KMS-11 (cell line): Measurements from ENCODE around the gene ADAP1.
"Not testable (repeated sequence)": the region's sequence is repeated elsewhere in the genome, so short reads cannot be mapped to it uniquely, and the experiment has no call there.

Source experiments
- H2AFZ ChIP-seq: fragments of 200-600 bp; sonication (generic); 2 replicates; pipeline ENCODE4 v1.6.1; 2016; ENCODE audit warnings: antibody characterized with exemption, mixed run types, low read depth
- H3K27ac ChIP-seq: fragments of 200-600 bp; sonication (generic); 2 replicates; pipeline ENCODE4 v1.6.1; 2016; ENCODE audit warnings: mild to moderate bottlenecking, mixed run types
- H3K27me3 ChIP-seq: fragments of 200-600 bp; sonication (generic); 2 replicates; pipeline ENCODE4 v1.6.1; 2017; ENCODE audit warnings: mild to moderate bottlenecking, low read depth, mixed run types, moderate library complexity; ENCODE audit not compliant: insufficient read depth
- H3K36me3 ChIP-seq: fragments of 200-600 bp; sonication (generic); 2 replicates; pipeline ENCODE4 v1.6.1; 2017; ENCODE audit warnings: mild to moderate bottlenecking, mixed run types; ENCODE audit not compliant: insufficient read depth
- H3K4me1 ChIP-seq: fragments of 200-600 bp; sonication (generic); 2 replicates; pipeline ENCODE4 v1.6.1; 2016; ENCODE audit warnings: mild to moderate bottlenecking, low read depth, mixed run types; ENCODE audit not compliant: poor library complexity, severe bottlenecking
- H3K4me2 ChIP-seq: fragments of 200-600 bp; sonication (generic); 2 replicates; pipeline ENCODE4 v1.7.0; 2016; ENCODE audit warnings: mild to moderate bottlenecking, mixed run types
- H3K4me3 ChIP-seq: fragments of 200-600 bp; sonication (generic); IDR thresholded peaks from 2 replicates; pipeline ENCODE4 v1.6.1; 2017; ENCODE audit warnings: low read depth, low read length, mixed read lengths; ENCODE audit not compliant: insufficient read depth
- H3K79me2 ChIP-seq: fragments of 200-600 bp; sonication (generic); 2 replicates; pipeline ENCODE4 v1.6.1; 2016; ENCODE audit warnings: low read depth, mixed run types; ENCODE audit not compliant: insufficient read depth
- H3K9ac ChIP-seq: fragments of 200-600 bp; sonication (generic); 2 replicates; pipeline ENCODE4 v1.6.1; 2016; ENCODE audit warnings: mild to moderate bottlenecking, mixed run types
- H4K20me1 ChIP-seq: fragments of 200-600 bp; sonication (generic); 2 replicates; pipeline ENCODE4 v1.6.1; 2016; ENCODE audit warnings: mild to moderate bottlenecking, mixed run types; ENCODE audit not compliant: insufficient read depth
- TF ChIP-seq, protein P1 (sequence below): fragments of 200-600 bp; sonication (generic); conservative IDR thresholded peaks from 2 replicates; pipeline ENCODE4 v1.6.1; 2017; ENCODE audit warnings: low read depth, mild to moderate bottlenecking, antibody characterized with exemption, low read length, moderate library complexity, mixed read lengths

ADAP1 gene

DNA sequence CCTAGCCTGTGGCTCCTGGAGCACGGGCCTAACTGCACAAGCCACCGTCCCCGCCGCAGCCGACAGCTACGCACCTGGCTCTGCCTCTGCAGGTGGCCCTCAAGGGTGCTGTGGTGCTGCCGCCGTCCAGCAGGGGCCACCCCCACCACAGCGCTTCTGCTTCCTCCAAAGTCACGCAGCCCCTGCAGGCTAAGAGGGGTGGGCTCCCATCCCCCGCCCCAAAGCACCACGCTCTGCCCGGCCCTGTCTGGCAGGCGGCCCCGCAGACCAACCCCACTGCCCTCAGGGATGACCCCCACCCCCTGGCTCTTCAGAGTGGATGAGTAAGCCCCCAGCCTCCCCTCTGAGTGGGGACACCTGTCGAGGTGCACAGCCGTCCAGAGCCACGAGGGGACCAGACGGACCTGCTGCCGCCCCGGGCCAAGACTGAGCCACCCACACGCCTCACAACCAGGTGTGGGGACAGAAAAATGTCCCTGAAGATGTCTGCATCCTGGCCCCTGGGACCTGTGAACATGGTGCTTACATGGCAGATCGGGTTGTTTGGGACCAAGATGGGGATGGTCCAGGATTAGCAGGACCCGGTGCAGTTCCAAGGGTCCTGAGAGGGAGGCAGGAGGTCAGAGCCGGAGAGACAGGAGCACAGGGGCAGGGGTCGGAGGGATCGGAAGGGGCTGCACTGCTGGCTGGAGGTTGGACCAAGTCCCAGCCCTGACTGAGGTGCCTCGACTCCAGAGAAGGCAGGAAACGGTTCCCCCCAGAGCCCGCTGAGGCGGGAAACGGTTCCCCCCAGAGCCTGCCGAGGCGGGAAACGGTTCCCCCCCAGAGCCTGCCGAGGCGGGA, 9.0 kb upstream of the ADAP1 start:
- Histone ChIP-seq H3K9ac (no peak overlapping the region), H3K27ac (no peak overlapping the region), H4K20me1 (no peaks in the 10 kb centered on the region), H3K79me2 (no peaks in the 10 kb centered on the region), H3K36me3 (no peaks in the 10 kb centered on the region; the same call in 1 of the 2 replicates), H3K4me3 (no peak overlapping the region), H3K4me1 (peaks cover 4% of the 10 kb centered on the region), H2AFZ (no peak overlapping the region), H3K27me3 (peaks cover 16% of the 10 kb centered on the region; the same call in 1 of the 2 replicates), H3K4me2 (no peak overlapping the region)
- TF ChIP-seq, protein P1, sequence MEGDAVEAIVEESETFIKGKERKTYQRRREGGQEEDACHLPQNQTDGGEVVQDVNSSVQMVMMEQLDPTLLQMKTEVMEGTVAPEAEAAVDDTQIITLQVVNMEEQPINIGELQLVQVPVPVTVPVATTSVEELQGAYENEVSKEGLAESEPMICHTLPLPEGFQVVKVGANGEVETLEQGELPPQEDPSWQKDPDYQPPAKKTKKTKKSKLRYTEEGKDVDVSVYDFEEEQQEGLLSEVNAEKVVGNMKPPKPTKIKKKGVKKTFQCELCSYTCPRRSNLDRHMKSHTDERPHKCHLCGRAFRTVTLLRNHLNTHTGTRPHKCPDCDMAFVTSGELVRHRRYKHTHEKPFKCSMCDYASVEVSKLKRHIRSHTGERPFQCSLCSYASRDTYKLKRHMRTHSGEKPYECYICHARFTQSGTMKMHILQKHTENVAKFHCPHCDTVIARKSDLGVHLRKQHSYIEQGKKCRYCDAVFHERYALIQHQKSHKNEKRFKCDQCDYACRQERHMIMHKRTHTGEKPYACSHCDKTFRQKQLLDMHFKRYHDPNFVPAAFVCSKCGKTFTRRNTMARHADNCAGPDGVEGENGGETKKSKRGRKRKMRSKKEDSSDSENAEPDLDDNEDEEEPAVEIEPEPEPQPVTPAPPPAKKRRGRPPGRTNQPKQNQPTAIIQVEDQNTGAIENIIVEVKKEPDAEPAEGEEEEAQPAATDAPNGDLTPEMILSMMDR: no peak

DNA sequence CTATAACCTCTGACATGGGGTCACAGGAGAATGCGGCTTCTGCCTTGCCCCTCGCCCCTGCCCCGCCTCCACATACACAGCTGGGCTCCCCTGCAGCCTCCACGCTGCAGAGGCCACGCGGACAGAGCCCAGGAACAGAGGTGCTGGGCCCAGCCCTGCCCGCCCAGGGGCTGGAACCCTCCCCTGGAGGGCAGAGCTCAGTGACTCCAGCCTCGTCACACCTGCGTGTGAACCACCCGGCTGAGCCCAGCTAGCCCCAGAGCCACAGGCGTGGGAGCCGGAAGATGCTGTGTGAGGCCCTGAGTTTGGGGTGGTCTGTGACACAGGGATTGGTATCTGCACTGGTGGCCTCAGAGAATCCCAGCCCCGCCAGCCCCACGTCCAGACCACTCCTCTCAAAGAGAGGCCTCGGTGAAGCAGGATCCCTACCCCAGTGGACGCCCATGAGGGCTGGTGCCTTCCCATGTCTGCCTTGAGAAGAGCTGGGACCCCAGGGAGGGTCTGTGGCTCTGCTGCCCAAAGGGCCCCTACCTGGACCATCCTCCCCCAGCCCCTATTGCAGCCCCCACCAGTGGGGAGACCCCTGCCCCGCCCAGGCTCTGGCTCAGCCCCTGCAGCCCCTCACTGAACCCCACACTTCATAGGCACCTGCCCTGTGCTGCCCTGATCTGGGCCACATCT, 8.1 kb upstream of the ADAP1 start:
- TF ChIP-seq, protein P1: no peak
- Histone ChIP-seq H3K36me3 (no peaks in the 10 kb centered on the region), H3K27me3 (peaks cover 26% of the 10 kb centered on the region), H3K79me2 (no peaks in the 10 kb centered on the region), H3K27ac (no peak overlapping the region), H3K4me3 (no peak overlapping the region), H3K4me2 (no peak overlapping the region), H3K4me1 (peaks cover 4% of the 10 kb centered on the region), H2AFZ (no peak overlapping the region), H3K9ac (no peak overlapping the region), H4K20me1 (no peaks in the 10 kb centered on the region)

DNA sequence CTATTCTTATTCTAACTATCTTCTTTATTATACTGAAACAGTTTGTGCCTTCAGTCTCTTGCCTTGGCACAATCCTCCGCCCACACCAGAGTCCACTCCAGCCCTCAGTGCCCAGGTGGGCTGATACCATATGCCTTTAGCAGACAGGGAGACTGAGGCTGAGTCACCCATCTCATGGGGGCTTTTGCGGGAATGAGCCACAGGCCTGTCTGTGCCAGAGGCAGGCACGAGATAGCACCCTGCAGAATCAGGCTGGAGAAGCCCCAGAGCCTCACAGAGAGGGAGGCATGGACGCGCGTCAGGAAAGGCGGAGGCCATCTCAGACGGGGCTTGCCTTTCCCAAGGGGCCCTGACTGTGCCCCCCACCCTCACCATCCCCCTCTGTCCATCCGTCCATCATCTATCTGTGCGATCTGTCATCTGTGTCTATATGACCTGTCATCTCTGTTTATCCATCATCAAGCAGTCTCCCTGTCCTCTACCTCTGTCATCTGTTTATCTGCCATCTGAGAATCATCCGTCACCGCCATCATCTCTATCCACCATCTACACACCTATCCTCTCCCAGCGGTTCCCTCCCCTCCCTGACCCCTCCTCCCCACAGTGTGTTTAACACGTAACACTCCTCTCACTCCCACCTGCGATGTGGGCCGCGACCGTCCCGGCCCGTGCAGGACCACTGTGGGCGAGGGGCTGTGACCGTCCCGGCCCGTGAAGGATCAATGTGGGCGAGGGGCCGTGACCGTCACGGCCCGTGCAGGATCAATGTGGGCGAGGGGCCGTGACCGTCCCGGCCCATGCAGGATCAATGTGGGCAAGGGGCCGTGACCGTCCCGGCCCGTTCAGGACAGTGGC, 7.3 kb upstream of the ADAP1 start:
- H3K27me3 ChIP-seq: peaks cover 32% of the 10 kb centered on the region
- H4K20me1 ChIP-seq: no peaks in the 10 kb centered on the region
- H2AFZ ChIP-seq: no peak overlapping the region
- H3K27ac ChIP-seq: no peak overlapping the region
- H3K4me3 ChIP-seq: no peak overlapping the region
- H3K4me1 ChIP-seq: peaks cover 4% of the 10 kb centered on the region
- no peak overlapping the region for H3K9ac ChIP-seq
- no peaks in the 10 kb centered on the region for H3K36me3 ChIP-seq
- no peaks in the 10 kb centered on the region for H3K79me2 ChIP-seq
- TF ChIP-seq, protein P1: no peak
- H3K4me2 ChIP-seq: no peak overlapping the region

DNA sequence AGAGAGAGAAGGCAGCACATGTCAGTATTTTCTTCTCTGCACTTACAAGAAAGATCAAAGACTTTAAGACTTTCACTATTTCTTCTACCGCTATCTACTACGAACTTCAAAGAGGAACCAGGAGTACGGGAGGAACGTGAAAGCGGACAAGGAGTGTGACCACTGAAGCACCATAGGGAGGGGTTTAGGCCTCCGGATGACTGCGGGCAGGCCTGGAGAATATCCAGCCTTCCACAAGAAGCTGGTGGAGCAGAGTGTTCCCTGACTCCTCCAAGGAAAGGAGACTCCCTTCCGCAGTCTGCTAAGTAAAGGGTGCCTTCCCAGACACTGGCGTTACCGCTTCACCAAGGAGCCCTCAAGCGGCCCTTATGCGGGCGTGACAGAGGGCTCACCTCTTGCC, 6.5 kb upstream of the ADAP1 start:
- not testable (repeated sequence) for H3K27ac ChIP-seq, H3K4me2 ChIP-seq, H3K36me3 ChIP-seq, H2AFZ ChIP-seq, H3K9ac ChIP-seq, H4K20me1 ChIP-seq, H3K79me2 ChIP-seq, H3K4me1 ChIP-seq, H3K4me3 ChIP-seq
- H3K27me3 ChIP-seq: peaks cover 34% of the 10 kb centered on the region
